ENCODE data around the gene CELF4.

GRCh38 chr18:37567994-37568359 is 2.4 kb upstream of the CELF4 start:
- TF ChIP-seq CTCF (IDR thresholded peaks at IDR 0.05) = no peak
- TF ChIP-seq POLR2A (IDR thresholded peaks at IDR 0.05) = no peak

Measured in lower leg skin (tissue), 3 donors.